SK-N-MC (cell line): Measurements from ENCODE around the gene EEIG2.

Source experiments
- EZH2 ChIP-seq: fragments of 200-600 bp; sonication (generic); IDR thresholded peaks from one replicate; pipeline ENCODE4 v1.6.1; 2017; ENCODE audit warnings: antibody characterized with exemption
- POLR2AphosphoS5 ChIP-seq: IDR thresholded peaks from 2 replicates; pipeline ENCODE4 v1.6.1; 2012; ENCODE audit warnings: mild to moderate bottlenecking, low read depth, low read length, borderline replicate concordance

GRCh38 chr1:108556066-108556465 lies 3.8 kb upstream of the EEIG2 start:
- TF ChIP-seq POLR2AphosphoS5 = no peak
- no peak for TF ChIP-seq EZH2
